ENCODE data around the gene DCPS. TPM values are rescaled to one million over a fixed set of nuclear protein-coding genes. Genes with fewer than 3 reads are reported as not detected.

DCPS gene
- total and polyA plus RNA-seq, 2 of the 4 experiments (the other 2 are of a cell fraction) = 19.7 to 34.8 TPM

GRCh38 chr11:126282361-126282735 lies 21.5 kb upstream of the DCPS start:
- H2AFZ ChIP-seq (replicated peaks; ENCODE audit: low read length, poor library complexity) = peak overlapping the region; percentile 97
- peaks cover 4% of the 10 kb centered on the region for H3K36me3 ChIP-seq (ENCODE audit: control insufficient read depth, insufficient read depth, low read length)
- DNase-seq (peak; percentile 35), ATAC-seq (ENCODE audit: low read depth) (peak; percentile 50)
- intact Hi-C loops (cut with micrococcal nuclease) (no loop called here), in situ Hi-C loops (cut with MboI; ENCODE audit: low sequenced_read_pairs) (no loop called here), dilution Hi-C loops (cut with HindIII; ENCODE audit: low sequenced_read_pairs, unreplicated experiment) (no loop called here)
- no TSS peak for BruUV-seq (replicated peaks)
- H3K9ac ChIP-seq (ENCODE audit: low read depth, low read length) = peak overlapping the region; percentile 84
- H3K9me1 ChIP-seq (ENCODE audit: insufficient read depth, low read length) = peaks cover 5% of the 10 kb centered on the region; the same call in 1 of the 2 replicates
- H4K91ac ChIP-seq (ENCODE audit: insufficient read depth, low read depth, low read length) = peak overlapping the region; percentile 74
- H3K23ac ChIP-seq (ENCODE audit: low read depth, low read length) = peak overlapping the region; percentile 83
- no peaks in the 10 kb centered on the region for H3K9me3 ChIP-seq (ENCODE audit: control insufficient read depth, insufficient read depth, low read length)
- peak overlapping the region; percentile 5 for H3K56ac ChIP-seq (ENCODE audit: extremely low read depth, insufficient read depth, low read length)
- no peak for TF ChIP-seq USF2 (IDR thresholded peaks at IDR 0.05; ENCODE audit: low read depth, low read length)
- no peak for TF ChIP-seq CEBPB (IDR thresholded peaks at IDR 0.05; ENCODE audit: low read depth, low read length)
- no peak for TF ChIP-seq ELK1 (IDR thresholded peaks at IDR 0.05; ENCODE audit: borderline replicate concordance, low read depth, low read length)
- 0 out of 2 replicates have a peak, but pooled peaks have one; percentile 28 for TF ChIP-seq MXI1 (IDR thresholded peaks at IDR 0.05; ENCODE audit: borderline replicate concordance, low read depth, low read length)
- no peak for TF ChIP-seq RCOR1 (IDR thresholded peaks at IDR 0.05; ENCODE audit: insufficient replicate concordance, low read length)
- no peak for TF ChIP-seq BHLHE40 (IDR thresholded peaks at IDR 0.05; ENCODE audit: low read depth, low read length)
- no peak for TF ChIP-seq RFX5 (IDR thresholded peaks at IDR 0.05; ENCODE audit: low read depth, low read length)
- no peak for TF ChIP-seq FOS (IDR thresholded peaks at IDR 0.05; ENCODE audit: low read depth, low read length)
- TF ChIP-seq NFE2L2 (IDR thresholded peaks at IDR 0.05; ENCODE audit: low read depth, low read length) = no peak
- peak overlapping the region; percentile 32 for H2BK5ac ChIP-seq (ENCODE audit: low read depth, low read length, poor library complexity, severe bottlenecking)
- peak overlapping the region; percentile 74 to 91 for H4K8ac ChIP-seq (ENCODE audit: low read depth in 2 of 2, low read length in 2 of 2)
- H3K27ac ChIP-seq (ENCODE audit: insufficient read depth, low read length) = peak overlapping the region; percentile 78
- no peaks in the 10 kb centered on the region for H4K20me1 ChIP-seq (ENCODE audit: insufficient read depth, low read length)
- H3K79me1 ChIP-seq (ENCODE audit: low read depth in 1 of 2, low read length in 2 of 2) = peaks cover 4 to 27% of the 10 kb centered on the region in 2 experiments; a peak in 3 of 4 replicates
- no CpG with 5 or more reads among the region's 15 CpGs for WGBS, 2 experiments (ENCODE audit: extremely low coverage in 2 of 2, insufficient read length in 1 of 2)
- peak overlapping the region; percentile 74 for H3K4ac ChIP-seq (ENCODE audit: low read depth, low read length)
- no peak overlapping the region for H2BK120ac ChIP-seq (ENCODE audit: low read depth, low read length)
- peak overlapping the region; percentile 90 for H4K5ac ChIP-seq (ENCODE audit: low read depth, low read length)
- no peak overlapping the region for H2AK5ac ChIP-seq (ENCODE audit: low read depth, low read length)
- H2BK15ac ChIP-seq (ENCODE audit: low read depth, low read length) = no peak overlapping the region
- CTCF ChIA-PET = interaction anchor here (0.6 kb wide), 1 partner anchor 8 kb away, joined by 4 read pairs; no protein-coding TSS in a partner anchor
- peaks cover 3% of the 10 kb centered on the region; the same call in 1 of the 2 replicates for H3K4me1 ChIP-seq (ENCODE audit: control insufficient read depth, insufficient read depth, low read length)
- no peak overlapping the region for H3K18ac ChIP-seq (ENCODE audit: low read depth, low read length)
- peak overlapping the region; percentile 83 for H3K4me2 ChIP-seq (ENCODE audit: low read depth, low read length)
- peak overlapping the region; percentile 83 for H3K4me3 ChIP-seq (ENCODE audit: insufficient read depth, low read depth, low read length)
- H3K27me3 ChIP-seq (ENCODE audit: control insufficient read depth, insufficient read depth, low read length) = no peaks in the 10 kb centered on the region
- H3K14ac ChIP-seq (replicated peaks; ENCODE audit: low read depth, low read length) = peak overlapping the region; percentile 69; the same call in 1 of the 2 replicates
- no peak overlapping the region for H2BK20ac ChIP-seq (ENCODE audit: low read depth, low read length)
- POLR2A ChIA-PET (ENCODE audit: unreplicated experiment) = no interaction called here
- H2AK9ac ChIP-seq (replicated peaks; ENCODE audit: low read depth, low read length, poor library complexity) = peak overlapping the region; percentile 20

All from IMR-90 (cell line).